Germinal center (tissue), 1 donor: ENCODE data around the gene PFDN1.
A peak's percentile ranks its signal among the peaks of the same experiment; 100 is the strongest.
"Not testable (repeated sequence)": the region's sequence is repeated elsewhere in the genome, so short reads cannot be mapped to it uniquely, and the experiment has no call there.

Experiments
- DNase-seq: peaks from one replicate; pipeline ENCODE4 v3.0.0; 2012; ENCODE audit warnings: mixed read lengths, low spot score

PFDN1 gene

GRCh38 chr5:140302786-140303639 lies at the start of gene PFDN1:
PFDN1 (minus strand) TSS chr5:140303101; CDS start chr5:140303073, 28 bp downstream.
- peak; percentile 97 for DNase-seq

DNA sequence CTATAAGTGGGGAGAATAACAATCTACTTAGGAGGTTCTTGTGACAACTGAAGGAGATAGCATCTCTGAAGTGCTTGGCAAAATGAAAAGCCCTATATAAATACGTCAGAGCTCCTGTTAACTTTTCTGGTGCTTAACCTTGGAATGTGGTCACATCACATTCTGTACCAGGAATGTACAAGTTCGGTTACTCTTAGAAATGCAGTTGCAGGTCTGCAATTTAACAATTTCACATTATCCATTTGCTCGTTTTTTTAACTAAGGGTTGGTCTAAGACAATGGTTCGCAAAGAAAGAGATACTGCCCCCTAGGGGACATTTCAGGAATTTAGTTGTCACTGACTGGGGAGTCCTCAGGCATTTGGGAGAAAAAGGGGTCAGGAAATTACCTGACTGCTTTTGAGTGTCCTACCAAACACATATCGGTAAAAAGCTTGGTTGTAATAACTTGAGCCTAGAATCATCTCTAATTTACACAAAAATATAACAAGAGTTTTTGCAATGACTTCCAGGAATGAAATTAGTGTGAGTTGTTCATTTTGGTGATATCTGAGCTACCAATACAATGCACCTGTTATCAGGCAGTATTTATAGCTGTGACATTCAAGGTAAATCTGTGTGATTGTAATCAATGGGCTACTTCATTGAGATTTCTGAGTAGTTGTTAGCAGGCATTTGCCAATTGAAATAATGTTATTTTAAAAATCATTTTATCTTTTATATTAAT lies 48.9 kb upstream of the PFDN1 start:
- DNase-seq = peak; percentile 64

DNA sequence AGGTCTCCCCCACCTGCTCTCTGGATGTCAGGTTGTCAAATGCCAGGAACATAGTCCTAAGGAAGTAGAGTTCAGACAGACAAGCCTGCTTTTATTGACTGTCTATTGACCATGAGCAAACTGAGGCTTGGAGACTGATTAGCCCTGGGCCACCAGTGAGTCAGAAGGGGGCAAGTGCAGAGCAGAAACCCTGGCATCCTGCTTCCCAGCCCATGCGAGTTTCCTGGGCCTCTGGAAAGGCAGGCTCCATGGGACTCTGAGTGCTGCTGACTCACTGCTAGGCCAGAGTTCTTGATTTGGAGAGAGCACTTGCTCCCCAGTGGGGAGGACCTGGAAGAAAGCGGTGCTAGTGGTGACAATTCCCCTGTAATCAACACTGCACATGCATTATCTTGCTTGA lies 46.3 kb upstream of the PFDN1 start:
- DNase-seq = no peak

- DNase-seq = no peak
Observed at GRCh38 chr5:140348104-140348503, 45.2 kb upstream of the PFDN1 start.

- no peak for DNase-seq
Observed at GRCh38 chr5:140347360-140347759, 44.5 kb upstream of the PFDN1 start.

GRCh38 chr5:140346348-140347221 lies 43.7 kb upstream of the PFDN1 start, which contains the start of gene HBEGF:
HBEGF (minus strand) TSS chr5:140346603; CDS start chr5:140346328, 275 bp downstream.
- peak; percentile 78 for DNase-seq

GRCh38 chr5:140345919-140346347 lies 43.0 kb upstream of the PFDN1 start:
- DNase-seq = no peak

GRCh38 chr5:140344683-140345423 lies 42.0 kb upstream of the PFDN1 start:
- DNase-seq = no peak

DNA sequence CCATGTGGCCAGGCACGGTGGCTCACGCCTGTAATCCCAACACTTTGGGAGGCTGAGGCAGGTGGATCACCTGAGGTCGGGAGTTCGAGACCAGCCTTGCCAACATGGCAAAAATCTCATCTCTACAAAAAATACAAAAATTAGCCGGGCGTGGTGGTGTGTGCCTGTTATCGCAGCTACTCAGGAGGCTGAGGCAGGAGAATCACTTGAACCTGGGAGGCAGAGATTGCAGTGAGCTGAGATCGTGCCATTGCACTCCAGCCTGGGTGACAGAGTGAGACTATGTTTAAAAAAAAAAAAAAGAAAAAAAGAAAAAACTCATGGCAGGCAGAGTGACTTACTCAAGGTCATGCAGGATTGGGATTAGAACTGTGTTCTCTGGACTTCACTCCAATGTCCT lies 40.9 kb upstream of the PFDN1 start:
- DNase-seq = not testable (repeated sequence)

GRCh38 chr5:140342896-140343295 lies 40.0 kb upstream of the PFDN1 start:
- DNase-seq = no peak

GRCh38 chr5:140342287-140342686 lies 39.4 kb upstream of the PFDN1 start:
- DNase-seq = no peak

GRCh38 chr5:140341591-140341990 lies 38.7 kb upstream of the PFDN1 start:
- DNase-seq = no peak

GRCh38 chr5:140340605-140341121 lies 37.8 kb upstream of the PFDN1 start:
- DNase-seq = no peak

DNA sequence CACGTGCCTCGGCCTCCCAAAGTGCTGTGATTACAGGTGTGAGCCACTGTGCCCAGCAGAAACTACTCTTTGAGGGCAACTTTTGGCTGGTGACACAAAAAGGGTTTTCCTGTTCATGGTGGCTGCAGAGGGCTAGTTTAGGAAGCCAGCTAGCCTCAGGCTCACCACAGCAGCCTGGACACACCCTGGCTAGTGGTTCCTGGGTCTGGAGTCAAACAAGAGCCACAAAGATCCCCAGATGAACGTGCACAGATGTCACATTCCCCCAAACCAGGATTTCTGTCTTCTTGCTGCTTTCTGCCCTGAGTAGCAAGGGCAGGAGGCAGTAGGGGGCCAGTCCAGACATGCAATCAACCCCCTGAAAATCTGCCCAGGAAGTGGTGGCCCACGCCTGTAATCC lies 36.7 kb upstream of the PFDN1 start:
- no peak for DNase-seq

GRCh38 chr5:140338908-140339307 lies 36.0 kb upstream of the PFDN1 start:
- DNase-seq = no peak

DNA sequence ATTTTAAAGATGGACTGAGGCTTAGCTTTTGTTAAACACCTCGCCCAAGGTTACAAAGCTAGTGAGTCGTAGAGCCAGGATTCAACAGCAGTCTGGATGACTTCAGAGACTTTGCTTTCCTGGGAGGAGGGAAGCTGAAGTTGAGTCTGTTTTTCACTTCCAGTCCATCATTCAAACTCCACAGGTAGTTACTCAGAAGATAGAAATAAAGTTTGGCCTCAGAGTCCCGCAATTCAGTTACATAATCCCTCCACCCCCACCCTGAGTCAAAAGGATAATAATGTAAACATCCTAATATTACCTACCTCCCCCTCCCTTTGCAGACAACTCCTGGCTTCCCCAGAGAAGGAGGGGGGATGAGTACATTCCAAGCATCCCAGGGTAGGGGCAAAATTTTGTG lies 35.4 kb upstream of the PFDN1 start:
- DNase-seq = no peak

- DNase-seq = no peak
Observed at GRCh38 chr5:140337880-140338279, 35.0 kb upstream of the PFDN1 start.

DNA sequence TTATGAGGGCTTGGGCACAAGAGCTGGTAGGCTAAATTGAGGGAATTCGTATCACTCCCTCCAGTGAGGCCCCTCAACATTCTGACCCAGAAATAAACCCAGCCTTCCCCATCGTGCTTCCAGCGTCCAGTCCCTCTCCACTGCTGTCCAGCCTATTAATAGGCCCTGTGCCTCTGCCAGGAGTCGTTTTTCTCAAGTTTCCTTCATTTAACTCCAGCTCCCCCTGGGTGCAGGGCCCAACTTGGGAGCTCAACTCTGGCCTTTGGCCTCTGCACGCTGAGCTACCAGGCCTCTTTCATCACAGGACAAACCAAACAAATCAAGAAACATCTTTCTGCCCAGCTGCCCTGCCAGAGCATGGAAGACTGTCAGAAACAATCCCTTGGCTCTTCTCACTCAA lies 33.5 kb upstream of the PFDN1 start:
- no peak for DNase-seq

DNA sequence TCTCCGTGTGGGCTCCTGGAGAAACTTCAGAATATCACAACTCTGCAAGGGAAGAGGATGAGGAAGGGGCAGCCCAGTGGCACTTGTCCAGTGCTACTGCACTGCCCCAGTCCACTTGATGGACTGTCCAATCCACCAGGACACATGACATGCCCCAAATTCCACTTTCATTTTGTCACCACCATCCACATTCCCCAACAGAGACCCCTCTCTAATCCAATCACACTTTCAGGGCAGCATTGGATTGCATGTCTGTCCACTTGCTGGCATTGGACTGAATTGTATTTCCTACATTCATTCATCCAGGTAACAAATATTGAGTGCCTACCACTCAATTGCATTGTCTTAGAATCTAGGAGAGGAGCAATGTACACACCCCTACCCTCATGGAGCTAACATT lies 28.7 kb upstream of the PFDN1 start:
- DNase-seq = no peak

DNA sequence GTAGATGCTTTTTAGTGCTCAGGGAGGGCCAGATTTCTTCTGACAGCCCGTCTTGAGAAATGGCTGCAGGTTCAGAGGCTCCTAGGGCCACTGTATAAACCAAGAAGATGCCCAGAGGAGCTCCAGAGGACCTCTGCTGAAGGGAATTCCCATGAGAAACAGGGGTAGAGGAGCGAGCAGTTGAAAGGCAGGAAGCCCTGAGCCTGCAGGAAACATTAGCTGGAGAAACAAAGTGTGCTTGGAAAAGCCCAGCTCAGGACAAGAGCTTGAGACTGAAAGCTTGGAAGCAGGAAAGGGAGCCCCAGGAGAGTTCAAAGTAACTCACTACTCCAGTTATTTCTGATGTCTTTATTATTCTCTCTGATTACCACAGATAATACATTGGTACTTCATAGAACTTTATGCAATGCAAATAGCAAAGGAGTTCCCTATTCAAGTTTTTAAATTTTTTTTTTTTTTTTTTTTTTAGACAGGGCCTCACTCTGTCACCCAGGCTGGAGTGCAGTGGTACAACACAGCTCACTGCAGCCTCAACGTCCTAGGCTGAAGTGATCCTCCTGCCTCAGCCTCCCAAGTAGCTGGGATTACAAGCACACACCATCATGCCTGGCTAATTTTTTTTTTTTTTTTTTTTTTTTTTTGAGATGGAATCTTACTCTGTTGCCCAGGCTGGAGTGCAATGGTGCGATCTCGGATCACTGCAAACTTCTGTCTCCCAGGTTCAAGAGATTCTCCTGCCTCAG lies 27.0 kb upstream of the PFDN1 start:
- no peak for DNase-seq
